Panc1 (cell line): Measurements from ENCODE around the gene CD79A. TPM values are rescaled to one million over a fixed set of nuclear protein-coding genes. Genes with fewer than 3 reads are reported as not detected.
A peak's percentile ranks its signal among the peaks of the same experiment; 100 is the strongest.

Experiments
- ATAC-seq: fragments of 200-7000 bp; cut with Tn5 transposase; 2 replicates; pipeline ENCODE4 v1.9.1; 2020; ENCODE audit warnings: mild to moderate bottlenecking, moderate library complexity
- BruUV-seq: library from RNA; stranded (reverse); fragments of 400-500 nt; replicated peaks from 2 replicates; lab custom pipeline; 2021; lab: Mats Ljungman, UMichigan
- CTCF ChIA-PET: fragments of 300-600 bp; sonication (Branson Sonifier 250); formaldehyde crosslinking; loops from one replicate; lab custom pipeline; 2022; ENCODE audit warnings: antibody characterized with exemption; lab: Charles Lee
- POLR2A ChIA-PET: fragments of 300-600 bp; sonication (Branson Sonifier 250); formaldehyde crosslinking; loops from one replicate; lab custom pipeline; 2022; ENCODE audit warnings: antibody characterized with exemption; lab: Charles Lee
- DNase-seq: peaks from one replicate; pipeline ENCODE4 v3.0.0-alpha.2; 2010; ENCODE audit warnings: low read depth, low spot score
- H3K27ac ChIP-seq: 2 replicates; pipeline ENCODE4 v1.5.1; 2011; ENCODE audit warnings: mild to moderate bottlenecking, low read length, inconsistent platforms
- H3K27me3 ChIP-seq: fragments of 200-500 bp; sonication (Bioruptor generic); 2 replicates; pipeline ENCODE4 v1.6.0; 2014; ENCODE audit warnings: low read length, inconsistent platforms; ENCODE audit not compliant: control insufficient read depth, insufficient read depth
- H3K36me3 ChIP-seq: fragments of 200-500 bp; sonication (Bioruptor generic); 2 replicates; pipeline ENCODE4 v1.5.1; 2014; ENCODE audit warnings: inconsistent platforms, mild to moderate bottlenecking, low read length, moderate library complexity; ENCODE audit not compliant: control insufficient read depth, insufficient read depth
- H3K4me1 ChIP-seq: 2 replicates; pipeline ENCODE4 v1.5.1; 2011; ENCODE audit warnings: inconsistent platforms, mild to moderate bottlenecking, low read length, moderate library complexity; ENCODE audit not compliant: control insufficient read depth, insufficient read depth
- H3K4me3 ChIP-seq, 2 experiments: 2 replicates each; pipeline ENCODE4 v1.5.1; 2011 to 2012; ENCODE audit warnings: low read depth in 2 of 2, low read length in 2 of 2, mild to moderate bottlenecking in 2 of 2, inconsistent platforms in 1 of 2, moderate library complexity in 1 of 2
- H3K9me3 ChIP-seq: fragments of 200-500 bp; sonication (Bioruptor generic); 2 replicates; pipeline ENCODE4 v1.5.1; 2014; ENCODE audit warnings: low read depth, mild to moderate bottlenecking, inconsistent platforms, low read length, moderate library complexity; ENCODE audit not compliant: control insufficient read depth, insufficient read depth
- POLR2AphosphoS5 ChIP-seq: IDR thresholded peaks from 2 replicates; pipeline ENCODE4 v1.6.1; 2012; ENCODE audit warnings: mild to moderate bottlenecking, low read depth, low read length, moderate library complexity
- SIN3A ChIP-seq: IDR thresholded peaks from 2 replicates; pipeline ENCODE4 v1.6.1; 2012; ENCODE audit warnings: low read depth, mild to moderate bottlenecking, low read length, moderate library complexity, borderline replicate concordance; ENCODE audit not compliant: insufficient read depth
- TCF7L2 ChIP-seq: IDR thresholded peaks from 2 replicates; pipeline ENCODE4 v1.6.1; 2011; ENCODE audit warnings: mild to moderate bottlenecking, low read depth, low read length, inconsistent platforms
- in situ Hi-C: cut with HindIII; loops from 2 replicates; pipeline ENCODE4 v1.10.0; 2016; ENCODE audit warnings: low sequenced_read_pairs, low pct_unique_long_range_greater_than_20kb
- intact Hi-C: fragments of 100-400 bp; cut with micrococcal nuclease; formaldehyde crosslinking; loops from one replicate; pipeline ENCODE4 v1.10.0; 2022; ENCODE audit not compliant: unreplicated experiment
- total RNA-seq: library from RNA; stranded (reverse); gene quantifications from one replicate; pipeline ENCODE4 v1.2.1, GENCODE V29; 2021; ENCODE audit not compliant: unreplicated experiment
- TF ChIP-seq, protein P1 (sequence below), 2 experiments: IDR thresholded peaks; 2 replicates each; pipeline ENCODE4 v1.6.1; 2011 to 2012; ENCODE audit warnings: low read depth in 2 of 2, control low read depth in 1 of 2, low read length in 1 of 2, mild to moderate bottlenecking in 1 of 2, moderate library complexity in 1 of 2; ENCODE audit not compliant: insufficient read depth in 1 of 2
- TF ChIP-seq, protein P2 (sequence below): fragments of 450-650 bp; IDR thresholded peaks from 2 replicates; pipeline ENCODE4 v1.5.1; 2017; ENCODE audit warnings: mild to moderate bottlenecking

The CD79A gene
- total RNA-seq, 1 experiment from 2014 or later: 0.59 TPM

DNA sequence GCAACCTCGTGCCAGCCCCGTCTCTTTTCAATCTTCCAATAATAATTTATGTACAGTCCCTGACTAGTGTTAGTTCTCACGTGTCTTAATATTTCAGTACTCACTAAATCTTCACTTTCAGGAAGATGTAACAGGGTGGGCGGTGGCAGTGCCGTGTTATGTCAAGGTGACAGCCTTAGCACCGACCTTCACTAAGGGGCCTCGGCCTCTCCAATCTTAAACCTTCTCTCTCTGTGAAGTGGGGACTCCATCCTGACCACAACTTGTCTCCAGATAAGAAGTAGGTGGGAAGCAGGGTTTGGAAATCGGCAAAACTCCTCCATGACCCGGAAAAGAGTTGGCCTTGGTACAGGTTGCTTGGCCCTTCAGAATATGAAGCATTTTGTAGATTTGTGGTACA is 15.2 kb upstream of the CD79A start:
- peak overlapping the region; percentile 94 for H3K27ac ChIP-seq
- POLR2A ChIA-PET: no interaction called here
- H3K4me1 ChIP-seq: peaks cover 28% of the 10 kb centered on the region
- BruUV-seq: no TSS peak
- in situ Hi-C loops (no loop called here), intact Hi-C loops (no loop called here)
- DNase-seq: no peak
- no peaks in the 10 kb centered on the region for H3K27me3 ChIP-seq
- no peak for ATAC-seq
- peak overlapping the region; percentile 94 for H3K4me3 ChIP-seq
- TF ChIP-seq TCF7L2 (no peak), SIN3A (no peak), POLR2AphosphoS5 (no peak)
- TF ChIP-seq, protein P1, sequence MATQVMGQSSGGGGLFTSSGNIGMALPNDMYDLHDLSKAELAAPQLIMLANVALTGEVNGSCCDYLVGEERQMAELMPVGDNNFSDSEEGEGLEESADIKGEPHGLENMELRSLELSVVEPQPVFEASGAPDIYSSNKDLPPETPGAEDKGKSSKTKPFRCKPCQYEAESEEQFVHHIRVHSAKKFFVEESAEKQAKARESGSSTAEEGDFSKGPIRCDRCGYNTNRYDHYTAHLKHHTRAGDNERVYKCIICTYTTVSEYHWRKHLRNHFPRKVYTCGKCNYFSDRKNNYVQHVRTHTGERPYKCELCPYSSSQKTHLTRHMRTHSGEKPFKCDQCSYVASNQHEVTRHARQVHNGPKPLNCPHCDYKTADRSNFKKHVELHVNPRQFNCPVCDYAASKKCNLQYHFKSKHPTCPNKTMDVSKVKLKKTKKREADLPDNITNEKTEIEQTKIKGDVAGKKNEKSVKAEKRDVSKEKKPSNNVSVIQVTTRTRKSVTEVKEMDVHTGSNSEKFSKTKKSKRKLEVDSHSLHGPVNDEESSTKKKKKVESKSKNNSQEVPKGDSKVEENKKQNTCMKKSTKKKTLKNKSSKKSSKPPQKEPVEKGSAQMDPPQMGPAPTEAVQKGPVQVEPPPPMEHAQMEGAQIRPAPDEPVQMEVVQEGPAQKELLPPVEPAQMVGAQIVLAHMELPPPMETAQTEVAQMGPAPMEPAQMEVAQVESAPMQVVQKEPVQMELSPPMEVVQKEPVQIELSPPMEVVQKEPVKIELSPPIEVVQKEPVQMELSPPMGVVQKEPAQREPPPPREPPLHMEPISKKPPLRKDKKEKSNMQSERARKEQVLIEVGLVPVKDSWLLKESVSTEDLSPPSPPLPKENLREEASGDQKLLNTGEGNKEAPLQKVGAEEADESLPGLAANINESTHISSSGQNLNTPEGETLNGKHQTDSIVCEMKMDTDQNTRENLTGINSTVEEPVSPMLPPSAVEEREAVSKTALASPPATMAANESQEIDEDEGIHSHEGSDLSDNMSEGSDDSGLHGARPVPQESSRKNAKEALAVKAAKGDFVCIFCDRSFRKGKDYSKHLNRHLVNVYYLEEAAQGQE (IDR thresholded peaks at IDR 0.05; ENCODE audit: insufficient read depth in 1 of 2, low read depth in 2 of 2, low read length in 1 of 2): no peak
- TF ChIP-seq, protein P2, sequence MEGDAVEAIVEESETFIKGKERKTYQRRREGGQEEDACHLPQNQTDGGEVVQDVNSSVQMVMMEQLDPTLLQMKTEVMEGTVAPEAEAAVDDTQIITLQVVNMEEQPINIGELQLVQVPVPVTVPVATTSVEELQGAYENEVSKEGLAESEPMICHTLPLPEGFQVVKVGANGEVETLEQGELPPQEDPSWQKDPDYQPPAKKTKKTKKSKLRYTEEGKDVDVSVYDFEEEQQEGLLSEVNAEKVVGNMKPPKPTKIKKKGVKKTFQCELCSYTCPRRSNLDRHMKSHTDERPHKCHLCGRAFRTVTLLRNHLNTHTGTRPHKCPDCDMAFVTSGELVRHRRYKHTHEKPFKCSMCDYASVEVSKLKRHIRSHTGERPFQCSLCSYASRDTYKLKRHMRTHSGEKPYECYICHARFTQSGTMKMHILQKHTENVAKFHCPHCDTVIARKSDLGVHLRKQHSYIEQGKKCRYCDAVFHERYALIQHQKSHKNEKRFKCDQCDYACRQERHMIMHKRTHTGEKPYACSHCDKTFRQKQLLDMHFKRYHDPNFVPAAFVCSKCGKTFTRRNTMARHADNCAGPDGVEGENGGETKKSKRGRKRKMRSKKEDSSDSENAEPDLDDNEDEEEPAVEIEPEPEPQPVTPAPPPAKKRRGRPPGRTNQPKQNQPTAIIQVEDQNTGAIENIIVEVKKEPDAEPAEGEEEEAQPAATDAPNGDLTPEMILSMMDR: no peak
- CTCF ChIA-PET: interaction anchor here (0.7 kb wide), 1 partner anchor 135 kb away, joined by 7 read pairs; no protein-coding TSS in a partner anchor
- peaks cover 30% of the 10 kb centered on the region for H3K36me3 ChIP-seq
- H3K9me3 ChIP-seq: no peaks in the 10 kb centered on the region

DNA sequence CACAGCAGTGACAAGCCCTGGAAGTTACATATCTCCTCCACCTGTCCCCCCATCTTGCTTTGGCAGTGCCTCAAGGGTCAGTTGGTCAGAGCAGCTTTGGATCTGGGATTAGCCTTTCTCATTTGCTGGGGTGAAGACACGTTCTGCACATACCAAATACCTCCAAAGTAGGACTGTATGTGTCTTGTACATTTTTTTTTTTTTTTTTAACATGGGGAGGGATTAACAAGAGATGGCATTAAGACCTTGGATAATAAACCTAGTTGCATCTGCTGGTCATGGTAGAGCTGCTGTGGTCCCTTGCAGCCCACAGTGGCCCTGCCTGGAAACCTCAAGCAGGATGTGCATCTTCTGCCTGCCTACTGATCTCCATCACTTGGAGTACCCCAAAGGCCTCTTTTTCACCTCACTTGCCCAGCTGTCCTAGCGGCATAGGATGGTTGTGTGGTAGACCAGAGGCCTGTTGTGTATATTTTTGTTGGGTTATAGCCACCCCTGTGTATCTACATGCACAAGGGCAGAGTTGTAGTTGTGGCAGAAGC is 14.6 kb upstream of the CD79A start:
- in situ Hi-C loops: no loop called here
- Histone ChIP-seq H3K27ac (no peak overlapping the region; the same call in 1 of the 2 replicates), H3K4me3 (peak overlapping the region in 1 of 2 experiments; percentile 94; a peak in 1 of 4 replicates), H3K27me3 (no peaks in the 10 kb centered on the region), H3K4me1 (peaks cover 28% of the 10 kb centered on the region), H3K36me3 (peaks cover 30% of the 10 kb centered on the region), H3K9me3 (no peaks in the 10 kb centered on the region)
- ChIA-PET POLR2A (interaction anchor here (0.6 kb wide), 2 partner anchors 99 to 102 kb away, joined by 4 to 11 read pairs; no protein-coding TSS in a partner anchor), CTCF (interaction anchor here (0.7 kb wide), 1 partner anchor 134 kb away, joined by 7 read pairs; no protein-coding TSS in a partner anchor)
- intact Hi-C loops: no loop called here
- TF ChIP-seq, protein P1 (IDR thresholded peaks at IDR 0.05; ENCODE audit: insufficient read depth in 1 of 2, low read depth in 2 of 2, low read length in 1 of 2): no peak
- TF ChIP-seq SIN3A (no peak), TCF7L2 (no peak), POLR2AphosphoS5 (no peak)
- TF ChIP-seq, protein P2: no peak
- no TSS peak for BruUV-seq
- DNase-seq (no peak), ATAC-seq (no peak)
